GM19455 (cell line): ENCODE measurements around the gene SCARB1.

Source experiments
- ATAC-seq: cut with Tn5 transposase; IDR thresholded peaks from one replicate; pipeline ENCODE4 v1.9.1; 2021; ENCODE audit not compliant: unreplicated experiment

Gene SCARB1

DNA sequence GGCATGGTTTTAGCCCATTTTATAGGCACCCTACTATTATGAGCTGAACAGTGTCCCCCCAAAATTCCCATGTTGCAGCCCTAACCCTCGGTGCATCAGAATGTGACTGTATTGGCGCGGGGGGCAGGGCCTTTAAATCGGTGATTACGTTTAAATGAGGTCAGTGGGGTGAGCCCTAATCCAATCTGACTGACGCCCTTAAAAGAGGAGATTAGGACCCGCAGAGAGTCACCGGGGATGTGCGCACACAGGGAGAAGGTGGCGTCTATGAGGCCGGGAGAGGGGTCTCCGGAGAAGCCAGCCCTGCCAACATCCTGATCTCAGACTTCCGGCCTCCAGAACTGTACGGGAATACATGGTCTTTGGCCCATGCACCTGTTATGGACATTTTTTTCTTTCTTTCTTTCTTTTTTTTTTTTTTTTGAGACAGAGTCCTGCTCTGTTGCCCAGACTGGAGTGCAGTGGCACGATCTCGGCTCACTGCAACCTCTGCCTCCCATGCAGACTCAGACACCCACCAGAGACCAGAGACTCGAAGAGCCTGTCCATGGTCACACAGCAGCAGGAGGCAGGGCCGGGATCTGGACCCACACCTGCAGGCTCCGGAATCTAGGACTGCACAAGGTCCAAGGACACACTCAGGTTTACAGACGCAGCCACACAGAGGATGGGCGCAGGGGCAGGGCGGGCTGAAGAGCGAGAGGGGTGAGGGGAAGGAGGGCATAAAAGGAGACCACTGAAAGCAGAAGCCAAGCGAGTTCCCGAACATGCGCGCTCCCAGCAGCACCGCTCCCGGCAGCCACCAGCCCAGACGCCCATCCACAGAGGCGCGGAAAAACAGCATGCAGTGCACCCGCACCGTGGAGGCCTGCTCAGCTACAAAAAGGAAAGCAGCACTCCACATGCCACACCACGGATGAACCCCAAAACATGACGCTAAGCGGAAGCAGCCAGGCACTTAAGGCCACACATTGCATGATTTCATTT, 19.0 kb downstream of the SCARB1 start:
- no peak for ATAC-seq

DNA sequence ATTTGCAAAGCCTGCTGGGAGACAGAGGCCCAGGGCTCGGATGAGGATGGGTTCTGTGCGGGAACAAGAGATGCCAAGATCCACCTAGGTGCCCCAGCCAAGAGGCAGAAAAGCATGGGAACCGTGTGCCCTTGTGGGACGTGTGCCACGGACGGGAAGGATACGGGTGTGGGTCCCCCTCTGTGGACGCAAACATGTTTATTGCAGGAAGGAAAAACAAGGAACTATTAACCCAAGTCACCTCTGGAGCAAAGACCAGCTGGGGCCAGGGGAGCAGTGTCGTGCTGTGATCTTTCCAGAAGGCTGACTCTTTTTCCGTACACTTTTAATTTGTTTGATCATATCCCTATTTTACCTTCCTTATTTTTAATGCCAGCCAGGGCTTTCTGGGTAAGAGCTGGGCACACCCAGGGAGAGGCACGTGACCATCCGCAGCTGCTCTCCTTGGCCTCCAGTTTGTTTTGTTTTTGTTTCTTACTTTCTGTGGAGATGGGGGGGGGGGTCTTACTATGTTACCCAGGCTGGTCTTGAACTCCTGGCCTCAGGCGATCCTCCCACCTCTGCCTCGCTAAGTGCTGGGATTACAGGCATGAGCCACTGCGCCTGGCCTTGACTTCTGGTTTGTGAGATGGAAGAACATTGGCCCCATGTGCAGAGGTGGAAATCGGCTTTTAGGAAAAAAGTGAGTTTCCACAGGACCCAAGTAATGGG, 20.7 kb downstream of the SCARB1 start:
- no peak for ATAC-seq

GRCh38 chr12:124842073-124842749, 21.5 kb downstream of the SCARB1 start:
- ATAC-seq, result no peak

DNA sequence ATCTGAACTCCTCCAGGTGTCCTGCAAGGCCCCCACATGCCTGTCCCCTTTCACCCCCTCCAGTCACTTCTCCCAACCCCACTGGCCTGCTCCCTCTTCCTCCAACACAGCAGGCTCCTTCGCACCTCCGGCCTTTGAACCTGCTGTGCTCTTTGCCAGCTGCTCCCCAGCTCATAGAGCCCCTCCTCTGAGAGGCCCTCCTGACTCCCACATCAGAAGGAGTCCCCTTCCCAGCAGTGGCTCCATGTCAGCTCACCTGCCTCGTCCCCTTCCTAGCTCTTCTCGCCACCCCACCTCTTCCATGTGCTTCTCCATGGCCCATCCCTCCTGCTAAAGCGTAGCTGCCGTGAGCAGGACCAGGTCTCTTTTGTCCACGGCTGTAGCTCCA, 22.1 kb downstream of the SCARB1 start:
- ATAC-seq, result no peak

DNA sequence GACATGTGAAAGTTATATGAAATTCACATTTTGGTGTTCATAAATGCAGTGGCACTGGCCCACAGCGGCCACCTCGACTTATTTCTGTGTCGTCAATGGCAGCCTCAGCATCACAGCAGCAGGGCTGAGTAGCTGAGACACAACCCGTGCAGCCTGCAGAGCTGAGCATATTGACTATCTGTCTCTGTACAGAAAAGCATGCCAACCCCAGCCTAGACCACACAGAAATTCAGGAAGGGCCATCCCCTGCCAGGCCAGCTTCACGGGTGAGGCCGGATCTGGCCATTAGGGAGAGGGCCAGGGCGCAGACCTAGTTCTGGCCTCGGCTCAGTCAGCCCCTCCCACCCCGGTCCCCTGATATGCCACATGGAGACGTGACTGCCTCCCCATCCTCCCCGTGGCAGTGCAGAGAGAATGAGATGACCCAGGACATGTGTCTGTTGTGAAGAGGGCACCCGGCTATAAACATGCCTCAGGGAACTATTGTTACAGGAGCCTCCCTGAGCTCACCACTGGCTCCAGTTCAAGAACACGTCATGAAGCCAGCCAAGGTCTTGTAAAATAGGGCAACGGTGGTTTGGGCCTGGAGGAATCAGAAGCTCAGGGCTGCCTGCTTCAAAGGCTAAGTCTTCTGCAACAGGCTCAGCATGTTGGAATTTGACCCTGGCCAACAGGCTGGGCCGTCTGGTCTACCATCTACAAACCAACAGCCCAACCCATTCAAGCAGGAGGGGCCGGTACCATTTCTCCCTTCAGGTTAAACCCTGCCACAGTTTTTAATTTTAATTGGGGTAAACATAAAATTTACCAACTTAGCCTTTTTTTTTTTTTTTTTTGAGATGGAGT, 25.5 kb downstream of the SCARB1 start:
- no peak for ATAC-seq

DNA sequence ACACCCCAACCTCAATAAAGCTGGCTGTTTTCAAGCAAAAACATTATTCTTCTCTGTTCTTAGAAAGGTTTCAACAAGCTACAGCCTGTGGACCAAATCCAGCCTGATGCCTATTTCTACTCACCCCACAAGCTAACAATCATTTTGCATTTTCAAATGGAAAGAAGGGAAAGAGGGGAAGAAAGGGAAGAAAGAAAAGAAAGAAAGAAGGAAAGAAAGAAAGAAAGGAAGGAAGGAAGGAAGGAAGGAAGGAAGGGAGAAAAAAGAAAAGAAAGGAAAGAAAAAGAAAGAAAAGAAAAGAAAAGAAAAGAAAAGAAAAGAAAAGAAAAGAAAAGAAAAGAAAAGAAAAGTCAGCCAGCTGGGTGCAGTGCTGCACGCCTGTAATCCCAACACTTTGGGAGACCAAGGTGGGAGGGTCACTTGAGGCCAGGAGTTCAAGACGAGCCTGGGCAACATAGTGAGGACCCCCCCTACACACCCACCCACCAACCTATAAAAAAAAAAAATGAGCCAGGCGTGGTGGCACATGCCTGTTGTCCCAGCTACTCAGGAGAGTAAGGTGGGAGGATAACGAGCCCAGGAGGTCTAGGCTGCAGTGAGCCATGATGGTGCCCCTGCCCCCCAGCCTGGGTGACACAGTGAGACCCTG, 26.3 kb downstream of the SCARB1 start:
- no peak for ATAC-seq

GRCh38 chr12:124836759-124837158, 26.9 kb downstream of the SCARB1 start:
- no peak for ATAC-seq

DNA sequence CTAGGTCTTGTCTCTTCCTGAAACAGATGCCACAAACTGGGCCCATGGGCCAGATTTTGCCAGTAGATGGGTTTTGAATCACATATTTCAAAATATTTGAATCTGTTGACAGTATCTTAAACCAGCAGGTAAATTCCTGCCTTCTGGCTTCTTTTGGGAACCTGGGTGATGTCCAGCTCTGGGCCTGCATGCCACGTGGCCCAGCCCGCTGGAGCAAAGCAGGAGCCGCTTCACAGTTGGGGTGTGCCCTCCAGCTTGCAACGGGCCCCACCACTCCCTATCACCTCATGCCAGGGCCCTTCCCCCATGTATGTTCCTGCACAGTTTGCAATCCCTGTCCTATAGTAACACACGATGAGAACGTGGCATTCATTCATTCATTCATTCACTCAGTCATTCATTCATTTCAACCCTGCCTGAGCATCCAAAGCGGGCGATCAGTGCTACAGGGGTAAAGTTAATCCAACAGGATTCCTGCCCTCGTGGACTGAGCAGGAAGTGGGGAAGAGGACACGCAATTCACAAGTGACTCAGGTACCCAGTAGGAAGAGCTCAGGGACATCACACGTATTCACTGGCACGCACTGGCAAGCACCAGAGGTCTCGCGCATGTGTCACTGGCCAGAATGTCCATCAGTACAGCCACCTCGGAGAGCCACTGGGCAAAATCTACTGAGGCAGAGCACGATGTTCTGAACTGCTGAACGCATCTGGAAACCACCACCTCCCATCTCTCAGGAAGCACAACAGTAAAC, 27.8 kb downstream of the SCARB1 start:
- ATAC-seq, result no peak

GRCh38 chr12:124834822-124835221, 28.8 kb downstream of the SCARB1 start:
- no peak for ATAC-seq

DNA sequence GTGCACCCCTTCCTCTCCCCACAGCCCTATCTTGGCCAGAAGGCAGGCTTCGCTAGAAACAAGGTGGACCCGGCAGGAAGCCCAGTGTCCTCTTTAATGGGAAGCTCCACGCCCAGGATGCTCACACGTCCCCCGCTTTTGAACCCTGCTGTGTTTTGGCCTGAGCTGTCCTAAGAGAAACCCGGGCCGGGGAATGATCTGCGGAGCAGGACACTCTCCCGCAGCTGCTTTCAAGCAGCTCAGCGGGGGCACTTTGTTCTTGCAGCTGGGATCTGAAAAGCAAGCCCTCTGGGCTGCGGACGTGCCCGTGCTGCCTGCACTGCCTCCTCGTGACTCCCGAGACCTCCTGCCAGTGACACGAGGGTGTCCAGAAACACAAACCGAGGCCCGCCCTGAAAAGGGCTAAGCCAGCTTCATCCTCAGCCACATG, 30.0 kb downstream of the SCARB1 start:
- no peak for ATAC-seq

DNA sequence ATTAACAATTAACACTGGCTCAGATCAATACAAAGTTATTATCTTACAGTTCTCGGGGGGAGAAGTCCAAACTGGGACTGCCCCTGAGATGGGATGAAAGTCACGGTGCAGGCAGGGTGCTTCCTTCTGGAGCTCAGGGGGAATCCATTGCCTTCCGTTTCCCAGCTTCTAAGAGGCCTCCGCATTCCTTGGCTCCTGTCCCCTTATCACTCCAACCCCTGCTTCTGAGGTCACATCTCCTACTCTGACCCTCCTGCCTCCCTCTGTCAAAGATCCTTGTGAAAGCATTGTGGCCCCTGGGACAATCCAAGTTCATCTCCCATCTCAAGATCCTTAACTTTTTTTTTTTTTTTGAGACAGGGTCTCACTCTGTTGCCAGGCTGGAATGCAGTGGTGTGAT, 30.8 kb downstream of the SCARB1 start:
- no peak for ATAC-seq

GRCh38 chr12:124831590-124831989, 32.1 kb downstream of the SCARB1 start:
- no peak for ATAC-seq

DNA sequence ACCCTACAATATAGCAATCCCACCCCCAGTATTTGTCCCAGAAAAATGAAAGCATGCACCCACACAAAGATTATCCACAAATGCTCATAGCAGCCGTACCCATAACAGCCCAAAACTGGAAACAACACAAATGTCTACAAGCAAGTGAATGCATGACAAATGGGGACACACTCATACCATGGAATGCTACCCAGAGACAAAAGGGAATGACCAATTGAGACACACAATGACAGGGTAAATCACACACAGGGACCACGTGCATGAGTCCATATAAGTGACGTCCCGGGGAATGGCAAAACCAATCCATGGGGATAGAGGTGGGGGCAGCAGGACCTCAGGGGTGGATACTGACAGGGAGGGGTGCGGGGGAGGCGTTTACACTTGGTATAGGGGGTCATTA, 33.4 kb downstream of the SCARB1 start:
- ATAC-seq, result no peak

- ATAC-seq, result no peak
Observed at GRCh38 chr12:124829708-124830304, 33.9 kb downstream of the SCARB1 start.

- ATAC-seq, result no peak
Observed at GRCh38 chr12:124829008-124829707, 34.5 kb downstream of the SCARB1 start.

DNA sequence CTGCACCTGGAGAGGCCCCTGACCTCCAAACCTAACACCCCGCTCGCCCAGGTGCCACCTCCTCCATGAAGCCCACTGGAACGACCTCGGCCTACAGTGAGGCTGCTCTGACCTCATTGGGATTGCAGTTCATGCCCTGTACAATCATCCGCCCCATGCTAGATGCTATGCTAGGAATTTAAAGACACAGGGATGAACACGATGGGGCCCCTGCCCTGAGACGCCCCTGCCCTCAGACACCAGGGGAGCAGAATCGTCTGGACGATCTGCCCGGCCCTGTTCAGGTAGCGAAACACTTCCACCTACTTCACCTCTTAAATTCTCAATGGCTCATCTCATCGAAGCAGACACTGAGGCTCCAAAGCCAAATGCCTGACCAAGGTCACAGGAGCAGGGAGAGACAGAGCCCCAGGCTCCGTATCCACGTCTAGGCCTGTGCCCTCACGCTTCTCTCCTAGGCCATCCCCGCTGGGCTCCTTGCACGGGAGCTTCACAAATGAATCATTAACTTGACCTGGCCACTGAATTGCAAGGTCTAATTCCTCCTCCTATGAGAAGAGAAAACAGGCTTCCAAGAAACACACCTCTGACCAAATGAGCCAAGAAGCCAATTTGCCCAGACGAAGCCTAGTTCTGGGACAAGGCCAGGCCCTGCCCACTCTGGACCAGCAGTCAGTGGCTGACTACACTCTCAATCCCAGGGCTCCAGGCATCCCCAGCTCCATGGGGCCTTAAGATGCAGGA, 35.2 kb downstream of the SCARB1 start:
- ATAC-seq, result no peak

DNA sequence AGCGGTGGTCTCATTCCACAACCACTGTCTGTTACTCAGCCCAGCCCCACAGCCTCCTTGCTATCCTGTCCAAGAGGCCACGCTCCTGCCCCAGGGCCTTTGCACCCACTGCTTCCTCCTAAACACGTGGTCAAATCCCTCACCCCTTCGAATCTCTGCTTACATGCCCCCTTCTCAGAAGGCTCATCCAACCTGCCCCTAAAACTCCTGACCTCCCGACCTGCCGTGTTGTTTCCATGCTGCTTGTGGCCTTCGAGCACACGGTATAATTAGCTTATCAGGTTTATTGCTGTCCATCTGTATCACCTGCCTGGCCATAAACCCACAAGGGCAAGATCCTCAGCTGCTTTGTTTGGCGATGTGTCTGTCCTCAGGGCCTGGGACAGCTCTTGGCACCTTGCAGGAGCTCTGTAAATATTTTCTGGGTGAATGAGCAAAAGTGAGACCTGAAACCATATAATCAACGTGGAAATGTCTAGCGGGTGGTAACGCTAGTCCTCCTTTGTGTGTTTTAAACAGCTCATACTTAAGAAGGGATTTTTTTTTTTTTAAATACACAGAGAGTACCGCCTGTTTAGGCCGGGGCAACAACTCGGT, 36.0 kb downstream of the SCARB1 start:
- ATAC-seq, result no peak
